ENCODE measurements around the gene IZUMO4.

GRCh38 chr19:2097203-2097885 is 629 bp downstream of the IZUMO4 start:
- no peak for TF ChIP-seq POLR2A (IDR thresholded peaks at IDR 0.05)
- TF ChIP-seq CTCF (IDR thresholded peaks at IDR 0.05), result no peak
- no peak for TF ChIP-seq EP300 (IDR thresholded peaks at IDR 0.05)
